RWPE2 (cell line): ENCODE data around the gene S100A8.

Experiments used
- ATAC-seq: fragments of 200-7000 bp; cut with Tn5 transposase; 3 replicates; pipeline ENCODE4 v1.9.1; 2021; ENCODE audit warnings: low read depth
- DNase-seq: peaks from one replicate; pipeline ENCODE4 v3.0.0-alpha.2; 2020; ENCODE audit warnings: low spot score
- H3K27ac ChIP-seq: fragments of 450-650 bp; 2 replicates; pipeline ENCODE4 v1.5.1; 2017; ENCODE audit warnings: mild to moderate bottlenecking; ENCODE audit not compliant: poor library complexity, severe bottlenecking
- H3K27me3 ChIP-seq: fragments of 250-450 bp; sonication (Bioruptor Pico); 2 replicates; pipeline ENCODE4 v1.5.1; 2021; ENCODE audit warnings: mild to moderate bottlenecking, moderate library complexity; ENCODE audit not compliant: insufficient read depth, poor library complexity, severe bottlenecking
- H3K36me3 ChIP-seq: fragments of 250-450 bp; sonication (Bioruptor Pico); 2 replicates; pipeline ENCODE4 v1.5.1; 2020; ENCODE audit warnings: low read depth, mild to moderate bottlenecking, moderate library complexity
- H3K4me1 ChIP-seq: fragments of 250-450 bp; sonication (Bioruptor Pico); 2 replicates; pipeline ENCODE4 v1.5.1; 2021; ENCODE audit warnings: mild to moderate bottlenecking, moderate library complexity; ENCODE audit not compliant: insufficient read depth, poor library complexity, severe bottlenecking
- H3K4me3 ChIP-seq: fragments of 250-450 bp; sonication (Bioruptor Pico); 2 replicates; pipeline ENCODE4 v1.5.1; 2021; ENCODE audit warnings: mild to moderate bottlenecking, moderate library complexity; ENCODE audit not compliant: severe bottlenecking
- H3K9me3 ChIP-seq: fragments of 250-450 bp; sonication (Bioruptor Pico); 2 replicates; pipeline ENCODE4 v1.5.1; 2021; ENCODE audit warnings: mild to moderate bottlenecking, moderate library complexity; ENCODE audit not compliant: severe bottlenecking
- CTCF ChIP-seq: fragments of 450-650 bp; IDR thresholded peaks from one replicate; pipeline ENCODE4 v1.5.1; 2017; ENCODE audit warnings: mild to moderate bottlenecking, moderate library complexity; ENCODE audit not compliant: poor library complexity, severe bottlenecking

The S100A8 gene

GRCh38 chr1:153353226-153353947 is 37.5 kb downstream of the S100A8 start:
- H3K9me3 ChIP-seq: no peaks in the 10 kb centered on the region
- H3K36me3 ChIP-seq: no peaks in the 10 kb centered on the region
- H3K27me3 ChIP-seq: no peaks in the 10 kb centered on the region
- ATAC-seq: peak; percentile 22; the same call in 1 of the 3 replicates
- peak; percentile 54 for TF ChIP-seq CTCF
- H3K4me3 ChIP-seq: no peak overlapping the region
- no peak for DNase-seq
- peaks cover 19% of the 10 kb centered on the region for H3K4me1 ChIP-seq
- H3K27ac ChIP-seq: no peak overlapping the region

DNA sequence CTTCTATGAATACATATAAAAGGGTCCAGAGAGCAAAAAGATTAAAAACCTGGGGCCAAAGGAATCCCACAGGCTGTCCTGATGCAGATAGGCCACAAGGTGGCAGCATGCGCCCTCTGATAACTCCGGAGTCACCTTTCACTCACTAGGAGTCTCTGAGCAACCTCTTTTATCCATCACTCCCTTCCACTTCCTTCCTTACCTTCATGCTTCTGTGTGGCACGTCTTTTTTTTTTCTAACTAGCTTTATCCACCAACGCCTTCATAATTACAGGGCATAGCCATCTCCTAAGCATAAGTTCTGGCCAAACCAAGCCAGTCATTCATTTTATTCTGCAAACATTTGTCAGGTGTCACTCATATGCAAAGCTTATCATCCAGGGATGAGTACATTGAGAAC is 38.4 kb downstream of the S100A8 start:
- ATAC-seq: peak; percentile 48; the same call in 2 of the 3 replicates
- Histone ChIP-seq H3K27me3 (no peaks in the 10 kb centered on the region), H3K4me3 (no peak overlapping the region), H3K9me3 (no peaks in the 10 kb centered on the region), H3K4me1 (peaks cover 11% of the 10 kb centered on the region), H3K36me3 (no peaks in the 10 kb centered on the region), H3K27ac (no peak overlapping the region)
- DNase-seq: no peak
- peak; percentile 92 for TF ChIP-seq CTCF

DNA sequence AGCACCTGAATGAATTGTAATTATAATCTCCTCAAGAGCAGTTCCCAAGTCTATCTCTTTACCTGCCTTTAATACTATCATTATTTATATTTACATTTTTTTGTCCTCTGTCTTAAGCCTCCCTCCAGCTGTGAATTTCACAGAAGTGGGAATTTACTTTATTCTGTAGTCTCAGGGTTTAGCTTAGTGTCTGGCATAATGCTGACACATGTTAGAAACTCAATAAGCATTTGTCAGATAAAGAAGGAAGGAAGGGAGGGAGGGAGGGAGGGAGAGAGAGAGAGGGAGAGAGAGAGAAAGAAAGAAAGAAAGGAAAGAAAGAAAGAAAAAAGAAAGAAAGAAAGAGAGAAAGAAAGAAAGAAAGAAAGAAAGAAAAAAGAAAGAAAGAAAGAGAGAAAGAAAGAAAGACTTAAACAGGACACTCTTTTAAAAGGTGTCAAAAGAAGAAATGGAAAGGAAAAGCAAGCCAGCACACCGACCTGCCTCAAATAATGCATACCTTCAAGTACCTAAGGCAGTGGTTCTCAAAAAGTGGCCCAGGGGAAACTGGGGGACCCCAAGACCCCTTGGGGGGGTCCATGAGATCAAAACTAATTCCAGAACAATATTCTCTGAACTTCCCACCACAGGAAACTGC is 40.4 kb downstream of the S100A8 start:
- Histone ChIP-seq H3K4me1 (peaks cover 3% of the 10 kb centered on the region), H3K36me3 (no peaks in the 10 kb centered on the region), H3K9me3 (no peaks in the 10 kb centered on the region), H3K27me3 (no peaks in the 10 kb centered on the region), H3K27ac (no peak overlapping the region), H3K4me3 (no peak overlapping the region)
- TF ChIP-seq CTCF: no peak
- ATAC-seq (no peak), DNase-seq (no peak)

DNA sequence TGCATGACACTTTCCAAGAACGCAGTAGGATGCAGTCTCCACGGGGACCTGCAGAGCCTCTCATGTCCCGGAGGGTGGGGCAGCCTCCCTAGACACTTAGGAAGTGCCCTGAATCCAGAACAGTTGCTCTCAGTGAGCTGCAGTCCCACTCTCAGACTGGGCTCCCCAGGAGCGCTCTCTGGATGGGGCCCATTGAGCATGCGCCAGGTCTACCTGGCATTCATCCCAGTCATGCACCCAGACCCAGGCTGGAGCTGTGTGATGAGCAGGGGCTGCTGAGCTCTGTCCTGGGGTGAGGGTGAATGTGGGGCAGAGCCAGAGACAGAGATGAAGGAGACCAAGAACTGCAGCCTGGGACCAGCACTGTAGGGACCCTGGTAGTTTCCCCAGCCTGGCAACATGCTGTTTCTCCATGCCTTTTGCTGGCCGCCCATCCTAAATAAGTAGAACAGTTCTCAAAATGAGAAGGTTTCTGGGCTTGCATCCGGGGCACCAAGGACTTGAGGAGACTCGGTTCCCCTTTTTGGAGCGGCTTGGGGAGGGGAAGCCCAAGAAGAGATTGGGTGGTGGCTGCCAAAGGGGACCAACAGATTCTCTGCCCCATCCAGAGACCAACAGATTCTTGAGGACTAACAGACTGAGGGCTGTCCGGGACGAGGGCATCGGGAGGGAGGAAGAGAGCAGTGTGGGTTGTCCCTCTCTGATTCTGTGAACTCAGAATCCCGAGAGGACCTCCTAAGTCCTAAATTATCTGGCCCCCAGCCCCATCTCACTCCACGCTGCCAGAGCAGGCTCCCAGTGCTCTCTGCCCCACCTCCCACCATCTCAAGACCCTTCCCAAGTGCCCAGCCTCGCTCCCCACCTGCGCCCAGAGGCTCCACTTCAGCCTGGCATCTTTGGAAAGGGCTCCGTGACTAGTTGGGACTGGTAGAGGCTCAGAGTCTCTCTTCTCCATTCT is 41.2 kb downstream of the S100A8 start:
- Histone ChIP-seq H3K27me3 (no peaks in the 10 kb centered on the region), H3K4me1 (peaks cover 3% of the 10 kb centered on the region), H3K36me3 (no peaks in the 10 kb centered on the region), H3K27ac (no peak overlapping the region), H3K9me3 (no peaks in the 10 kb centered on the region), H3K4me3 (no peak overlapping the region)
- ATAC-seq (no peak), DNase-seq (no peak)
- TF ChIP-seq CTCF: no peak
